ENCODE results near the gene XKR3. TPM values are rescaled to one million over a fixed set of nuclear protein-coding genes. Genes with fewer than 3 reads are reported as not detected.

Gene XKR3
- total RNA-seq, 4 donors from 2014 or later = not detected

DNA sequence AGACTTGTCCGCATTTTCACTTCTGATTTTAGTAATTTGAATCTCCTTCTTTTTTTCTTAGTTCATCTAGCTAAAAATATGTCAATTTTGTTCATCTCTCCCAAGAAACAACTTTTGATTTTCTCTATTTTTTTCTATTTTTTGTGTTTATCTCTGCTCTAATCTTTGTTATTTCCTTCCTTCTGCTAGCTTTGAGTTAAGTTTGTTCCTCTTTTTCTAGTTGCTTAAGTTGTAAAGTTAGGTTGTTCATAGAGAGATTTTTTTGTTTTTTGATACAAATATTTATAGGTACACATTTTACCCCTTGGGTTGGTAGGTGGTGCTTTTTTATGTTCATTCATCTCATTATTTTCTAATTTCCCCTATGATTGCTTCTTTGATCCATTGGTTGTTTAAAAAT lies 22.1 kb upstream of the XKR3 start:
- DNase-seq = no peak
- H3K27me3 ChIP-seq = no peaks in the 10 kb centered on the region
- intact Hi-C loops (cut with DNase I) = no loop called here
- no peak overlapping the region for H3K4me3 ChIP-seq
- H3K36me3 ChIP-seq = no peaks in the 10 kb centered on the region
- TF ChIP-seq POLR2A (IDR thresholded peaks at IDR 0.05) = no peak
- TF ChIP-seq, protein P1, sequence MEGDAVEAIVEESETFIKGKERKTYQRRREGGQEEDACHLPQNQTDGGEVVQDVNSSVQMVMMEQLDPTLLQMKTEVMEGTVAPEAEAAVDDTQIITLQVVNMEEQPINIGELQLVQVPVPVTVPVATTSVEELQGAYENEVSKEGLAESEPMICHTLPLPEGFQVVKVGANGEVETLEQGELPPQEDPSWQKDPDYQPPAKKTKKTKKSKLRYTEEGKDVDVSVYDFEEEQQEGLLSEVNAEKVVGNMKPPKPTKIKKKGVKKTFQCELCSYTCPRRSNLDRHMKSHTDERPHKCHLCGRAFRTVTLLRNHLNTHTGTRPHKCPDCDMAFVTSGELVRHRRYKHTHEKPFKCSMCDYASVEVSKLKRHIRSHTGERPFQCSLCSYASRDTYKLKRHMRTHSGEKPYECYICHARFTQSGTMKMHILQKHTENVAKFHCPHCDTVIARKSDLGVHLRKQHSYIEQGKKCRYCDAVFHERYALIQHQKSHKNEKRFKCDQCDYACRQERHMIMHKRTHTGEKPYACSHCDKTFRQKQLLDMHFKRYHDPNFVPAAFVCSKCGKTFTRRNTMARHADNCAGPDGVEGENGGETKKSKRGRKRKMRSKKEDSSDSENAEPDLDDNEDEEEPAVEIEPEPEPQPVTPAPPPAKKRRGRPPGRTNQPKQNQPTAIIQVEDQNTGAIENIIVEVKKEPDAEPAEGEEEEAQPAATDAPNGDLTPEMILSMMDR (IDR thresholded peaks at IDR 0.05) = no peak
- H3K27ac ChIP-seq = no peak overlapping the region
- peaks cover 0 to 13% (median 0%) of the 10 kb centered on the region in 3 donors for H3K9me3 ChIP-seq
- WGBS, 2 donors = 53 to 75% methylated on average over 1 of the region's 1 CpG
- no peaks in the 10 kb centered on the region for H3K4me1 ChIP-seq

DNA sequence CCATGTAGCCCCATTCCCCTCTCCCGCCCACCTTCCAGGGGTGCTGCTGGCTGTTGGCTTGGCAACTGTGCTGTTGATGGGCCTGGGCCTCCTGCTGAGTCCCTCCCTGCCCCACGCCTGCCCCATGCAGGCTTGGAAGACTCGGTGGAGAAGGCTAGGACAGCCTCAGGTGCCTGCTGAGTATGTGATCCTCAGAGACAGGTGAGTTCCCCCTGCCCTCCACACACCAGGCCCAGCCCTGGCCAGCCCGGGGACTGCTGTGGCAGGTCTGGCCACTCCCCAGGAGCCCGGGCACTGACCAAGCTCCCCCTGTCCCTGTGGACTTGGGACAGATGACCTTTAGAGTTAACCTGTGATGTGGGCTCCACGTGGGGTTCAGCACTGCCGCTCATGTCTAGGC lies 20.7 kb upstream of the XKR3 start:
- Histone ChIP-seq H3K9me3 (peaks cover 0 to 13% (median 0%) of the 10 kb centered on the region in 3 donors), H3K4me1 (no peaks in the 10 kb centered on the region), H3K27me3 (no peaks in the 10 kb centered on the region), H3K27ac (no peak overlapping the region), H3K36me3 (no peaks in the 10 kb centered on the region), H3K4me3 (no peak overlapping the region)
- 60 to 68% methylated on average over 2 to 3 of the region's 7 CpGs for WGBS, 2 donors
- TF ChIP-seq POLR2A (IDR thresholded peaks at IDR 0.05) = no peak
- TF ChIP-seq, protein P1 (IDR thresholded peaks at IDR 0.05) = no peak
- no peak for DNase-seq
- intact Hi-C loops (cut with DNase I) = no loop called here

DNA sequence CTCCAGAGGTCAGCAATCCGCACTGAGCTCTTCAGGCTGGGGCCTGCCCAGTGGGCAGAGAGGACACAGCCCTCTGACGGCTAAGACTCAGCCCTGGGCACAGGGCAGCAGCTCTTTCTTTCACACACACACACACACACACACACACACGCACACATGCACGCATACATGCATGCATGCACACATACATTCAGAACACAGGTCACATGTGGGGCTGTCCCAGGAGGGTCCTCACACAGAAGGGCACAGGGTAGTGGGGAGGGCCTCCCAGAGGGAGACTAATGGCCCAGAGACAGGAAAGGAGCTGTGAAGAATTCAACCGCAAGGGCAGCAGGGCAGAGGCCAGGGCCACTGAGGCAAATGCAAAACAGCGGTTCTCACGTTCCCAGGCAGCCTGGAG lies 20.3 kb upstream of the XKR3 start:
- intact Hi-C loops (cut with DNase I) = no loop called here
- H3K27me3 ChIP-seq = no peaks in the 10 kb centered on the region
- peaks cover 0 to 13% (median 0%) of the 10 kb centered on the region in 3 donors for H3K9me3 ChIP-seq
- no peak overlapping the region for H3K27ac ChIP-seq
- no peak overlapping the region for H3K4me3 ChIP-seq
- no peak for DNase-seq
- no peaks in the 10 kb centered on the region for H3K36me3 ChIP-seq
- H3K4me1 ChIP-seq = no peaks in the 10 kb centered on the region
- TF ChIP-seq, protein P1 (IDR thresholded peaks at IDR 0.05) = no peak
- no peak for TF ChIP-seq POLR2A (IDR thresholded peaks at IDR 0.05)
- 85 to 96% methylated on average over 4 to 5 of the region's 7 CpGs for WGBS, 2 donors

DNA sequence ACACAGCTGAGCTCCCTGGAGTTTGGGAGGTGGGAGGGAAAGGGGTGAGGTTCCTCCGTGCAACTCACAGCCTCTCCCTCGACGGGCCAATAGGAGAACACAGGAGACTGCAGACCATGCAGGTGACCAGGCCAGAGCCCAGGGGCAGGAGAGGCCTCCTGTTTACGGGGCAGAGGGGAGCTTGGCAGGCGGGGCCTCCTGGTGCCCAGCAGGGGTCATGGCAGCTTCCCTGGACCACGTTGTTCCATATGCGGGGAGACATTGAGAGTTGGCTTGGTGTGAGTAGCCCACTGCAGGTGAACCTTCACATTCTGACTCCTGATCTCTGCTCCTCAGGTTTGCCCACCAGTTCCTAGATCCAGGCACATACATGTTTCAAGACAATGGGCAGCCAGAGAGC lies 19.3 kb upstream of the XKR3 start:
- Histone ChIP-seq H3K27ac (no peak overlapping the region), H3K4me3 (no peak overlapping the region), H3K9me3 (peaks cover 0 to 13% (median 0%) of the 10 kb centered on the region in 3 donors), H3K27me3 (no peaks in the 10 kb centered on the region), H3K4me1 (no peaks in the 10 kb centered on the region), H3K36me3 (no peaks in the 10 kb centered on the region)
- TF ChIP-seq POLR2A (IDR thresholded peaks at IDR 0.05) = no peak
- TF ChIP-seq, protein P1 (IDR thresholded peaks at IDR 0.05) = no peak
- no peak for DNase-seq
- 80 to 83% methylated on average over 1 of the region's 7 CpGs for WGBS, 2 donors
- intact Hi-C loops (cut with DNase I) = no loop called here

DNA sequence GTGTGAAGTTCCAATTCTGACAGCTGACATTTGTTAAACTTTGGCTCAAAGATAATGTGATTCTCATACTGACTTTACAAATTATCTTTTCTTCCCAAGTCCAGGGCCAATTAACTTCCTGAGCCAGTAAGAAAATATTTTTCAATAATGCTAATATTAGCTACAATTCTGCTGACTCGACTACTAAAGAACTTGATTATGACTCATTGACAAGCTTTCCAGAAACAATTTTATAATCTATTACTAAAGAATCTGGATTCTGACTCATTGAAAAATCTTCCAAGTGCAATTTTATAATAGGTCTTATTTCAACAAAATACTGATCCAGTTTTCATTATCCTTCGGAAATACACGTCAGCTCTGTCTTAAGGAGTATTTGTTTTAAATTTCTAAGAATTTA lies 12.9 kb upstream of the XKR3 start:
- no peak for TF ChIP-seq POLR2A (IDR thresholded peaks at IDR 0.05)
- TF ChIP-seq, protein P1 (IDR thresholded peaks at IDR 0.05) = no peak
- Histone ChIP-seq H3K27ac (no peak overlapping the region), H3K4me3 (no peak overlapping the region), H3K9me3 (no peaks in the 10 kb centered on the region), H3K4me1 (no peaks in the 10 kb centered on the region), H3K27me3 (no peaks in the 10 kb centered on the region), H3K36me3 (no peaks in the 10 kb centered on the region)
- intact Hi-C loops (cut with DNase I) = no loop called here
- DNase-seq = no peak
- 32 to 54% methylated on average over 3 of the region's 3 CpGs for whole genome bisulfite sequencing, 2 donors

Data from esophagus squamous epithelium (tissue), 5 donors.